ENCODE data around the gene CA9. TPM values are rescaled to one million over a fixed set of nuclear protein-coding genes. Genes with fewer than 3 reads are reported as not detected.

The CA9 gene
- total RNA-seq, 3 donors from 2014 or later (not counting 1 experiment from before 2014, with no cell fraction given) = not detected

DNA sequence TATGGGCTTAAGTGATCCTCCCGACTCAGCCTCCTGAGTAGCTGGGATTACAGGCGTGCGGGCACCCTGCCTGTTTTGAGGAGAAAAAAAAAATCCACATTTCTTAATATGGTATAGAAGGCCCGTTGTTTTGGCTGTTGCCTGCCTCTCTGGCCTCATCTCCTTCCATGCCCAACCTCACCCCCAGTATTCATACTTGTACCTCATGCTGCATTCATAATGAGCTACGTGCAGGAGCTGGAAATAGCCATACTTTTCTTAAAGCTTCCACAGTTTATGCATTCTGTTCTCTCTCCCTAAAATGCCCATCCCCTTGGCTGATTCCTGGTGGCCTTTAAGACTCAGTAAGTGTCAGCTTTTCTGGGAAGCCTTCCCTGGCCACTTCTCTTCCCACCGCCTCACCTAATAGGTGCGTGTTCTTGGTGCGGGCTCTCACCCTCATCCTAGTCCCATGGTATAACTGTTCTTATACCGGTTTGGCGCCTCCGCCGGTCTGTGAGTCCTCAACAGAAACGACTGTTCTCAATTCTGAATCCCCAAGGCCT, 18.1 kb downstream of the CA9 start:
- no peaks in the 10 kb centered on the region for H3K9me3 ChIP-seq (ENCODE audit: control insufficient read depth, insufficient read depth, low read length)
- H3K9me3 Mint-ChIP-seq = no peaks in the 10 kb centered on the region
- peaks cover 6 to 31% of the 10 kb centered on the region in 2 donors for H3K4me1 Mint-ChIP-seq
- DNase-seq = no peak
- peak overlapping the region; percentile 78 to 84 for H3K27ac Mint-ChIP-seq
- TF ChIP-seq, protein P1, sequence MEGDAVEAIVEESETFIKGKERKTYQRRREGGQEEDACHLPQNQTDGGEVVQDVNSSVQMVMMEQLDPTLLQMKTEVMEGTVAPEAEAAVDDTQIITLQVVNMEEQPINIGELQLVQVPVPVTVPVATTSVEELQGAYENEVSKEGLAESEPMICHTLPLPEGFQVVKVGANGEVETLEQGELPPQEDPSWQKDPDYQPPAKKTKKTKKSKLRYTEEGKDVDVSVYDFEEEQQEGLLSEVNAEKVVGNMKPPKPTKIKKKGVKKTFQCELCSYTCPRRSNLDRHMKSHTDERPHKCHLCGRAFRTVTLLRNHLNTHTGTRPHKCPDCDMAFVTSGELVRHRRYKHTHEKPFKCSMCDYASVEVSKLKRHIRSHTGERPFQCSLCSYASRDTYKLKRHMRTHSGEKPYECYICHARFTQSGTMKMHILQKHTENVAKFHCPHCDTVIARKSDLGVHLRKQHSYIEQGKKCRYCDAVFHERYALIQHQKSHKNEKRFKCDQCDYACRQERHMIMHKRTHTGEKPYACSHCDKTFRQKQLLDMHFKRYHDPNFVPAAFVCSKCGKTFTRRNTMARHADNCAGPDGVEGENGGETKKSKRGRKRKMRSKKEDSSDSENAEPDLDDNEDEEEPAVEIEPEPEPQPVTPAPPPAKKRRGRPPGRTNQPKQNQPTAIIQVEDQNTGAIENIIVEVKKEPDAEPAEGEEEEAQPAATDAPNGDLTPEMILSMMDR (IDR thresholded peaks at IDR 0.05) = no peak
- H3K27ac ChIP-seq (ENCODE audit: low read length) = no peak overlapping the region
- H3K36me3 Mint-ChIP-seq = no peaks in the 10 kb centered on the region
- H3K27me3 ChIP-seq (ENCODE audit: control insufficient read depth, insufficient read depth, low read length) = no peaks in the 10 kb centered on the region
- no peak overlapping the region for H3K4me3 ChIP-seq (ENCODE audit: low read length)
- intact Hi-C loops (cut with micrococcal nuclease) = no loop called here
- no peaks in the 10 kb centered on the region for H3K27me3 Mint-ChIP-seq (ENCODE audit: low read depth in 2 of 2)
- H3K36me3 ChIP-seq (ENCODE audit: control insufficient read depth, insufficient read depth, low read length) = peaks cover 12% of the 10 kb centered on the region
- peaks cover 24% of the 10 kb centered on the region for H3K4me1 ChIP-seq (ENCODE audit: control insufficient read depth, insufficient read depth, low read length)
- ATAC-seq = no peak
- H3K4me3 Mint-ChIP-seq = peak overlapping the region; percentile 90
- 94% methylated on average over 11 of the region's 13 CpGs for WGBS (ENCODE audit: insufficient coverage)

DNA sequence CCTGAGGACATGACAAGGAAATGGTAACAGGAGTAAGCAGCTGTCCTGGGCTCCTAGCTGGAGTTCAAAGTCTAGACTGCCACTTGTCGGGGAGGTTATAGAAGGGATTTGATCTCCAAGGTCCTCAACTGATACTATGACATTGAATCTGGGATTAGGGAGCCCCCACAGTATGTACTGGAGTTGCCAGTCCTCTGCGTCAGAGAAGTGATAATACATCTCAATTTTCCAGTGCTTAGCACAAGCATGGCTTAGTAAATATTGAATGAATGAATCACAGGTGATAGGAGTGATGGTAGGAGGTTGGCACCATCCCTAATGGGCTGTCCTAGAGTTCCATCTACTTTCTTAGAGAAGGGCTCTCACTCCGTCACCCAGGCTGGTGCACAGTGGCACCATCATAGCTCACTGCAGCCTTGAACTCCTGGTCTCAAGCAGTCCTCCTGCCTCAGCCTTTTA, 22.2 kb downstream of the CA9 start:
- Mint-ChIP-seq H3K27me3 (ENCODE audit: low read depth in 2 of 2) (no peaks in the 10 kb centered on the region), H3K4me1 (peaks cover 10 to 25% of the 10 kb centered on the region in 2 donors), H3K9me3 (no peaks in the 10 kb centered on the region), H3K27ac (peak overlapping the region; percentile 23 to 67), H3K4me3 (no peak overlapping the region), H3K36me3 (no peaks in the 10 kb centered on the region)
- DNase-seq (no peak), ATAC-seq (no peak)
- H3K27me3 ChIP-seq (ENCODE audit: control insufficient read depth, insufficient read depth, low read length) = no peaks in the 10 kb centered on the region
- TF ChIP-seq, protein P1 (IDR thresholded peaks at IDR 0.05) = no peak
- 97% methylated on average over 3 of the region's 3 CpGs for WGBS (ENCODE audit: insufficient coverage)
- peaks cover 53% of the 10 kb centered on the region for H3K36me3 ChIP-seq (ENCODE audit: control insufficient read depth, insufficient read depth, low read length)
- intact Hi-C loops (cut with micrococcal nuclease) = loop anchor here (1.0 to 2.0 kb wide), 2 partner anchors 38 to 91 kb away; partner anchors contain the start of genes CCDC107, RMRP and TESK1
- H3K27ac ChIP-seq (ENCODE audit: low read length) = no peak overlapping the region
- peaks cover 15% of the 10 kb centered on the region for H3K4me1 ChIP-seq (ENCODE audit: control insufficient read depth, insufficient read depth, low read length)
- no peaks in the 10 kb centered on the region for H3K9me3 ChIP-seq (ENCODE audit: control insufficient read depth, insufficient read depth, low read length)
- H3K4me3 ChIP-seq (ENCODE audit: low read length) = no peak overlapping the region

DNA sequence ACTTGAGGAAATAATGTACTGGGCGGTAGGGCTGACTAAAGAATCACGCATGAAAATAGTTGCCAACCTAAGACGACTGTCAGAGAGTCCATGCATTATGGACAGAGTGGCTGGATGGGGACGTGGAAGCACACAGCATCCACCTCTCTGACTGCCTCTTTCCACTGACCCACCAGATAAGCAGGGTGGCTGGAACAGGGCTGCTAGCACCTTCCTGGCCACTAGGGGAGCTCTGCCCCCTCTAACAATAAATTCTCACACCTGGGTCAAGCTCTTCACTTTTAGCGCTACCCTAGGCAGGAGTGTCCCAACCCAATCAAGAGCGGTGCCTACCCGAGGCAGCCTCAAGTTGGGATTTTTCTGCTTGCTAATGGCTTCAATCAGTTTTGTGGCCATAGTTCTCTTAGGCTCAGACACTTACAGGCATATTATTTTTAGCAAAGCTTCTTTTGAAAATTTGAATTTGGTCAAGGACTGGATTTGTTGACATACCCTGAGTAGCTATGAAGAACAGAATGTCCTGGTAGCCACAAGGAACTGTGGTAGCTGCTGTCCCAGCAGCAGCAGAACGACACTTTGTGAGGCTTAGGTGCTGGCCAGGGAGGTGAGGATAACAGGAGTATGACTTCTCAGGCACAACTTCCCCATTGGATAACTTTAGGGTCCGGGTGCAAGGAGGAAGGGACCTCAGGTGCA, 22.9 kb downstream of the CA9 start:
- TF ChIP-seq, protein P1 (IDR thresholded peaks at IDR 0.05) = peak; percentile 88
- no peak overlapping the region for H3K4me3 ChIP-seq (ENCODE audit: low read length)
- no peaks in the 10 kb centered on the region for H3K9me3 ChIP-seq (ENCODE audit: control insufficient read depth, insufficient read depth, low read length)
- Mint-ChIP-seq H3K4me1 (peaks cover 10 to 18% of the 10 kb centered on the region in 2 donors), H3K9me3 (no peaks in the 10 kb centered on the region), H3K4me3 (no peak overlapping the region), H3K27ac (peak overlapping the region; percentile 23 to 67), H3K36me3 (no peaks in the 10 kb centered on the region), H3K27me3 (ENCODE audit: low read depth in 2 of 2) (no peaks in the 10 kb centered on the region)
- DNase-seq (peak; percentile 46 to 79), ATAC-seq (peak; percentile 93 to 100 (median 97))
- peaks cover 60% of the 10 kb centered on the region for H3K36me3 ChIP-seq (ENCODE audit: control insufficient read depth, insufficient read depth, low read length)
- H3K27me3 ChIP-seq (ENCODE audit: control insufficient read depth, insufficient read depth, low read length) = no peaks in the 10 kb centered on the region
- intact Hi-C loops (cut with micrococcal nuclease) = loop anchor here (1.0 to 2.0 kb wide), 2 partner anchors 38 to 92 kb away; partner anchors contain the start of genes CCDC107, RMRP and TESK1
- H3K4me1 ChIP-seq (ENCODE audit: control insufficient read depth, insufficient read depth, low read length) = peaks cover 8% of the 10 kb centered on the region
- peak overlapping the region; percentile 23 for H3K27ac ChIP-seq (ENCODE audit: low read length)
- 49% methylated on average over 9 of the region's 9 CpGs for WGBS (ENCODE audit: insufficient coverage)
